Liver (tissue), 9 donors: Measurements from ENCODE around the gene POPDC3. TPM values are rescaled to one million over a fixed set of nuclear protein-coding genes. Genes with fewer than 3 reads are reported as not detected.

Experiments
- DNase-seq: peaks from one replicate; pipeline ENCODE4 v3.0.0-alpha.2; 2017; ENCODE audit warnings: low spot score
- H3K27ac ChIP-seq, 2 donors: one replicate each; pipeline ENCODE4 v1.7.0; 2013; ENCODE audit warnings: inconsistent platforms in 2 of 2, low read length in 2 of 2, control low read depth in 1 of 2, low read depth in 1 of 2, mild to moderate bottlenecking in 1 of 2
- H3K27me3 ChIP-seq, 4 donors: one replicate each; pipeline versions ENCODE4 v1.6.1 to v1.7.0; 2013; ENCODE audit warnings: low read length in 3 of 4, inconsistent platforms in 1 of 4, mild to moderate bottlenecking in 1 of 4, moderate library complexity in 1 of 4; ENCODE audit not compliant: control insufficient read depth in 4 of 4, insufficient read depth in 4 of 4
- H3K36me3 ChIP-seq, 4 donors: one replicate each; pipeline versions ENCODE4 v1.6.1 to v1.7.0; 2013; ENCODE audit warnings: low read length in 3 of 4, mild to moderate bottlenecking in 3 of 4, low read depth in 1 of 4, moderate library complexity in 1 of 4; ENCODE audit not compliant: control insufficient read depth in 4 of 4, insufficient read depth in 3 of 4
- H3K4me1 ChIP-seq, 4 donors: one replicate each; pipeline versions ENCODE4 v1.6.1 to v1.7.0; 2013; ENCODE audit warnings: low read length in 3 of 4, mild to moderate bottlenecking in 3 of 4, moderate library complexity in 1 of 4; ENCODE audit not compliant: control insufficient read depth in 4 of 4, insufficient read depth in 4 of 4
- H3K4me3 ChIP-seq, 3 donors: one replicate each; pipeline versions ENCODE4 v1.6.1 to v1.7.0; 2013; ENCODE audit warnings: low read length in 3 of 3, control low read depth in 1 of 3, low read depth in 1 of 3, mild to moderate bottlenecking in 1 of 3
- H3K9ac ChIP-seq, 2 donors: one replicate each; pipeline ENCODE4 v1.7.0; 2013; ENCODE audit warnings: low read length in 2 of 2, mild to moderate bottlenecking in 2 of 2, moderate library complexity in 2 of 2, control low read depth in 1 of 2, low read depth in 1 of 2
- H3K9me3 ChIP-seq, 4 donors: one replicate each; pipeline versions ENCODE4 v1.6.1 to v1.7.0; 2013; ENCODE audit warnings: low read length in 3 of 4; ENCODE audit not compliant: control insufficient read depth in 4 of 4
- FOXA2 ChIP-seq: IDR thresholded peaks from 2 replicates; pipeline ENCODE4 v1.6.1; 2016; ENCODE audit warnings: antibody characterized with exemption
- GABPA ChIP-seq, 2 donors: IDR thresholded peaks in 1 of 2; conservative IDR thresholded peaks in 1 of 2; 2 replicates each; pipeline ENCODE4 v1.6.1; 2016; ENCODE audit warnings: antibody characterized with exemption in 2 of 2, mild to moderate bottlenecking in 1 of 2, moderate library complexity in 1 of 2
- JUND ChIP-seq, 2 donors: IDR thresholded peaks; 2 replicates each; pipeline ENCODE4 v1.6.1; 2016; ENCODE audit warnings: antibody characterized with exemption in 2 of 2
- NR2F2 ChIP-seq: IDR thresholded peaks from 2 replicates; pipeline ENCODE4 v1.6.1; 2016; ENCODE audit warnings: antibody characterized with exemption
- RAD21 ChIP-seq, 2 donors: IDR thresholded peaks; 2 replicates each; pipeline ENCODE4 v1.6.1; 2016; ENCODE audit warnings: antibody characterized with exemption in 2 of 2, mild to moderate bottlenecking in 2 of 2
- RXRA ChIP-seq, 2 donors: IDR thresholded peaks; 2 replicates each; pipeline ENCODE4 v1.6.1; 2017 to 2018; ENCODE audit warnings: antibody characterized with exemption in 2 of 2, mild to moderate bottlenecking in 1 of 2
- SP1 ChIP-seq: IDR thresholded peaks from 2 replicates; pipeline ENCODE4 v1.6.1; 2018; ENCODE audit warnings: antibody characterized with exemption, mild to moderate bottlenecking
- TAF1 ChIP-seq: conservative IDR thresholded peaks from 2 replicates; pipeline ENCODE4 v1.6.1; 2016; ENCODE audit warnings: antibody characterized with exemption, mild to moderate bottlenecking
- WGBS: extraction: QIAGEN DNeasy Blood & Tissue Kit; methylation state at CpG from one replicate; pipeline ENCODE4 v1.1.7; 2013; 5-methylcytosine and 5-hydroxymethylcytosine counted together
- polyA plus RNA-seq, 2 donors: library from polyadenylated mRNA; stranded (reverse) in 1 of 2; unstranded in 1 of 2; fragments of 200-250 nt in 1 of 2; fragments of >200 nt in 1 of 2; fragmentation: Nextera tagmentation in 1 of 2; extraction: Ambion mirVana in 1 of 2; gene quantifications; one replicate each; pipeline versions ENCODE4 v1.2.1 to v1.2.3, GENCODE V29; 2013 to 2015
- total RNA-seq, 2 donors: library from RNA; depleted of rRNA; stranded (reverse); fragments of >200 nt; gene quantifications; one replicate each; pipeline ENCODE4 v1.2.3, GENCODE V29; 2014
- TF ChIP-seq, protein P1 (sequence below): IDR thresholded peaks from 2 replicates; pipeline ENCODE4 v1.6.1; 2016; ENCODE audit warnings: antibody characterized with exemption
- TF ChIP-seq, protein P2 (sequence below): IDR thresholded peaks from 2 replicates; pipeline ENCODE4 v1.6.1; 2016; ENCODE audit warnings: antibody characterized with exemption
- TF ChIP-seq, protein P3 (sequence below): IDR thresholded peaks from 2 replicates; pipeline ENCODE4 v1.6.1; 2016; ENCODE audit warnings: antibody characterized with exemption, mild to moderate bottlenecking
- TF ChIP-seq, protein P4 (sequence below): IDR thresholded peaks from 2 replicates; pipeline ENCODE4 v1.6.1; 2016; ENCODE audit warnings: antibody characterized with exemption
- donor health status: healthy.
- donor health status: healthy.
- donor health status: healthy.
- donor health status: healthy.
- donor health status: healthy.

POPDC3 gene
- total and polyA plus RNA-seq, 4 donors = not detected

DNA sequence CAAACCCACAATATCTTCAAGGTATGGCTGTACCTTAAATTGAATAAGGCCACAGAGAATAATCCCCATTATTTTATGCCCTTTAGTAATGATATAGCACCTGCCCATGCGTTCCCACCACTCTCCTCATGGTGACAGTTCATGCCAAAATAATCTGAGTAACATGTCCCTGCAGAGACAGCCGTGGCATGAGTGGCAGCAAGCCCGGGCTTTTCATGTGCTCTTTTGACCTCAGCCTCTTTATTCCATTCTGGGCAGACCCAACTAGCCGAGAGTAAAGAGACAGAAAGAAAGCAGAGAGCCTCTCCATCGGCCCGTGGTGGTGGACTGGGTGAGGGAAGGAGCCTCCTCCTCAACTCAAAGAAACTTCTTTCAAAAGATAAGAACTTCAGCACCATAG lies 19.9 kb upstream of the POPDC3 start:
- Histone ChIP-seq H3K4me1 (no peaks in the 10 kb centered on the region), H3K9me3 (peaks cover 0 to 2% (median 0%) of the 10 kb centered on the region in 4 donors), H3K27me3 (no peaks in the 10 kb centered on the region), H3K36me3 (no peaks in the 10 kb centered on the region), H3K4me3 (no peak overlapping the region), H3K9ac (no peak overlapping the region), H3K27ac (no peak overlapping the region)
- TF ChIP-seq, protein P1, sequence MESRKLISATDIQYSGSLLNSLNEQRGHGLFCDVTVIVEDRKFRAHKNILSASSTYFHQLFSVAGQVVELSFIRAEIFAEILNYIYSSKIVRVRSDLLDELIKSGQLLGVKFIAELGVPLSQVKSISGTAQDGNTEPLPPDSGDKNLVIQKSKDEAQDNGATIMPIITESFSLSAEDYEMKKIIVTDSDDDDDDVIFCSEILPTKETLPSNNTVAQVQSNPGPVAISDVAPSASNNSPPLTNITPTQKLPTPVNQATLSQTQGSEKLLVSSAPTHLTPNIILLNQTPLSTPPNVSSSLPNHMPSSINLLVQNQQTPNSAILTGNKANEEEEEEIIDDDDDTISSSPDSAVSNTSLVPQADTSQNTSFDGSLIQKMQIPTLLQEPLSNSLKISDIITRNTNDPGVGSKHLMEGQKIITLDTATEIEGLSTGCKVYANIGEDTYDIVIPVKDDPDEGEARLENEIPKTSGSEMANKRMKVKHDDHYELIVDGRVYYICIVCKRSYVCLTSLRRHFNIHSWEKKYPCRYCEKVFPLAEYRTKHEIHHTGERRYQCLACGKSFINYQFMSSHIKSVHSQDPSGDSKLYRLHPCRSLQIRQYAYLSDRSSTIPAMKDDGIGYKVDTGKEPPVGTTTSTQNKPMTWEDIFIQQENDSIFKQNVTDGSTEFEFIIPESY = no peak
- TF ChIP-seq RAD21 (IDR thresholded peaks at IDR 0.05) = no peak
- TF ChIP-seq, protein P2, sequence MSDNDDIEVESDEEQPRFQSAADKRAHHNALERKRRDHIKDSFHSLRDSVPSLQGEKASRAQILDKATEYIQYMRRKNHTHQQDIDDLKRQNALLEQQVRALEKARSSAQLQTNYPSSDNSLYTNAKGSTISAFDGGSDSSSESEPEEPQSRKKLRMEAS = no peak
- DNase-seq = no peak
- WGBS = 53% methylated on average over 6 of the region's 6 CpGs

DNA sequence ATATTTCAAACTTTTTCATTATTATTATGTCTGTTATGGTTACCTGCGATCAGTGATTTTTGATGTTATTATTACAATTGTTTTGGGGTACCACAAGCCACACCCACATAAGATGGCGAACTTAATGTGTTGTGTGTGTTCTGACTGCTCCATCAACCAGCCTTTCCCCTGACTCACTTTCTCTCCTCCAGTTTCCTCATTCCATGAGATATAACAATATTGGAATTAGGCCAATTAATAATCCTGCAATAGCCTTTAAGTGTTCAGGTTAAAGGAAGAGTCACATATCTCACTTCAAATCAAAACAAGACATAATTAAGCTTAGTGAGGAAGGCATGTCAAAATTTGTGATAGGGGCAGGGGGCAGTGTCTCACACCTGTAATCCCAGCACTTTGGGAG lies 16.3 kb upstream of the POPDC3 start:
- Histone ChIP-seq H3K4me1 (no peaks in the 10 kb centered on the region), H3K9ac (no peak overlapping the region), H3K27ac (no peak overlapping the region), H3K27me3 (no peaks in the 10 kb centered on the region), H3K9me3 (peaks cover 0 to 2% (median 0%) of the 10 kb centered on the region in 4 donors), H3K36me3 (no peaks in the 10 kb centered on the region), H3K4me3 (no peak overlapping the region)
- 90% methylated on average over 2 of the region's 2 CpGs for WGBS
- TF ChIP-seq, protein P3, sequence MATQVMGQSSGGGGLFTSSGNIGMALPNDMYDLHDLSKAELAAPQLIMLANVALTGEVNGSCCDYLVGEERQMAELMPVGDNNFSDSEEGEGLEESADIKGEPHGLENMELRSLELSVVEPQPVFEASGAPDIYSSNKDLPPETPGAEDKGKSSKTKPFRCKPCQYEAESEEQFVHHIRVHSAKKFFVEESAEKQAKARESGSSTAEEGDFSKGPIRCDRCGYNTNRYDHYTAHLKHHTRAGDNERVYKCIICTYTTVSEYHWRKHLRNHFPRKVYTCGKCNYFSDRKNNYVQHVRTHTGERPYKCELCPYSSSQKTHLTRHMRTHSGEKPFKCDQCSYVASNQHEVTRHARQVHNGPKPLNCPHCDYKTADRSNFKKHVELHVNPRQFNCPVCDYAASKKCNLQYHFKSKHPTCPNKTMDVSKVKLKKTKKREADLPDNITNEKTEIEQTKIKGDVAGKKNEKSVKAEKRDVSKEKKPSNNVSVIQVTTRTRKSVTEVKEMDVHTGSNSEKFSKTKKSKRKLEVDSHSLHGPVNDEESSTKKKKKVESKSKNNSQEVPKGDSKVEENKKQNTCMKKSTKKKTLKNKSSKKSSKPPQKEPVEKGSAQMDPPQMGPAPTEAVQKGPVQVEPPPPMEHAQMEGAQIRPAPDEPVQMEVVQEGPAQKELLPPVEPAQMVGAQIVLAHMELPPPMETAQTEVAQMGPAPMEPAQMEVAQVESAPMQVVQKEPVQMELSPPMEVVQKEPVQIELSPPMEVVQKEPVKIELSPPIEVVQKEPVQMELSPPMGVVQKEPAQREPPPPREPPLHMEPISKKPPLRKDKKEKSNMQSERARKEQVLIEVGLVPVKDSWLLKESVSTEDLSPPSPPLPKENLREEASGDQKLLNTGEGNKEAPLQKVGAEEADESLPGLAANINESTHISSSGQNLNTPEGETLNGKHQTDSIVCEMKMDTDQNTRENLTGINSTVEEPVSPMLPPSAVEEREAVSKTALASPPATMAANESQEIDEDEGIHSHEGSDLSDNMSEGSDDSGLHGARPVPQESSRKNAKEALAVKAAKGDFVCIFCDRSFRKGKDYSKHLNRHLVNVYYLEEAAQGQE = no peak
- TF ChIP-seq, protein P1 = no peak
- TF ChIP-seq, protein P4, sequence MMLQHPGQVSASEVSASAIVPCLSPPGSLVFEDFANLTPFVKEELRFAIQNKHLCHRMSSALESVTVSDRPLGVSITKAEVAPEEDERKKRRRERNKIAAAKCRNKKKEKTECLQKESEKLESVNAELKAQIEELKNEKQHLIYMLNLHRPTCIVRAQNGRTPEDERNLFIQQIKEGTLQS = no peak
- TF ChIP-seq RXRA (IDR thresholded peaks at IDR 0.05) (no peak), NR2F2 (no peak)
- no peak for DNase-seq

DNA sequence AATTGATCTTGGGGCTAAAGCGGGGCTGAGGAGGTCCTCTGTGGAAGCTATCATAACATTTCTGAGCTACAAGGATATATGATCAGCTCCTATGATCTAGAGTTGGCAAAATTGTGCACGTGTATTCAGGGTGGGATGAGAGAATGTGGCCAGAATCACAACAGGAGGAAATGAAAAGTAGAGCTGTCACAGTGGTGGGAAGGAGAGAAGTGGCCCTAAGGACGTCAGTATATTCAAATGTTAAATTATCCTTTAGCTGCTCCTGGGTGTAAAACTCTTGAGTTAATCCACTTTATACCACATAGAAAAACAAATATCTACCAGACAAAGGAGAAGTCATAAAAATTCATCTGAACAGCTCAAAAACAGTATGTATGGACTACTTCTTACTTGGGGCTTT lies 14.8 kb upstream of the POPDC3 start:
- Histone ChIP-seq H3K4me1 (no peaks in the 10 kb centered on the region), H3K4me3 (no peak overlapping the region), H3K36me3 (no peaks in the 10 kb centered on the region), H3K27ac (no peak overlapping the region), H3K9me3 (peaks cover 0 to 2% (median 0%) of the 10 kb centered on the region in 4 donors), H3K27me3 (no peaks in the 10 kb centered on the region), H3K9ac (no peak overlapping the region)
- WGBS = 57% methylated on average over 3 of the region's 3 CpGs
- DNase-seq = no peak
- TF ChIP-seq JUND (IDR thresholded peaks at IDR 0.05) = no peak
- no peak for TF ChIP-seq TAF1
- TF ChIP-seq RAD21 (IDR thresholded peaks at IDR 0.05) = no peak
- TF ChIP-seq, protein P3 = no peak
- TF ChIP-seq SP1 = no peak
- no peak for TF ChIP-seq GABPA (IDR thresholded peaks at IDR 0.05 in 1 of 2, conservative IDR thresholded peaks at IDR 0.05 in 1 of 2)
- TF ChIP-seq FOXA2 = no peak
- TF ChIP-seq, protein P4 = no peak
- TF ChIP-seq, protein P2 = no peak
